ENCODE results near the gene CCK. TPM values are rescaled to one million over a fixed set of nuclear protein-coding genes. Genes with fewer than 3 reads are reported as not detected.

The CCK gene
- total and polyA plus RNA-seq, 10 donors, result not detected

DNA sequence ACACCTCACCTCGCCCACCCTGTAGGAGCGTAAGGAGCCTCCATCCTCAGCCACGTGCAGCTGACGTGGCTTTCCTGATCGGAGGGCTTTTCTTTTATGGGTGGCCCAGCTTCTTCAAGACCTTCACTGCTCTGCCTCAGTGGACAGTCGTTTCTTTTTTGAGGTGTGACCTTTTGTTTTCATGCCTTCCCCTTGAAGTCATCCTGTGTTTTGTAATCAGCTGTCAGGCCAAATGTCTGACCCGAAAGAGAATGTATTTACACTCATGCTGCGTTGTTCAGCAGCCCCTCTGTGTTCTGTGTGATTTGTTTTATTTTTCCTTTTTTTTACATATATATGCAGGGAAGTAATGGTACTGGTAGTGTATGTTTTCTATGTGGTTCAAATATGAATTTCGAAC lies 41.8 kb downstream of the CCK start:
- no peaks in the 10 kb centered on the region for H3K4me1 ChIP-seq
- no peak overlapping the region for H3K27ac ChIP-seq
- no peak for DNase-seq
- TF ChIP-seq, protein P1, sequence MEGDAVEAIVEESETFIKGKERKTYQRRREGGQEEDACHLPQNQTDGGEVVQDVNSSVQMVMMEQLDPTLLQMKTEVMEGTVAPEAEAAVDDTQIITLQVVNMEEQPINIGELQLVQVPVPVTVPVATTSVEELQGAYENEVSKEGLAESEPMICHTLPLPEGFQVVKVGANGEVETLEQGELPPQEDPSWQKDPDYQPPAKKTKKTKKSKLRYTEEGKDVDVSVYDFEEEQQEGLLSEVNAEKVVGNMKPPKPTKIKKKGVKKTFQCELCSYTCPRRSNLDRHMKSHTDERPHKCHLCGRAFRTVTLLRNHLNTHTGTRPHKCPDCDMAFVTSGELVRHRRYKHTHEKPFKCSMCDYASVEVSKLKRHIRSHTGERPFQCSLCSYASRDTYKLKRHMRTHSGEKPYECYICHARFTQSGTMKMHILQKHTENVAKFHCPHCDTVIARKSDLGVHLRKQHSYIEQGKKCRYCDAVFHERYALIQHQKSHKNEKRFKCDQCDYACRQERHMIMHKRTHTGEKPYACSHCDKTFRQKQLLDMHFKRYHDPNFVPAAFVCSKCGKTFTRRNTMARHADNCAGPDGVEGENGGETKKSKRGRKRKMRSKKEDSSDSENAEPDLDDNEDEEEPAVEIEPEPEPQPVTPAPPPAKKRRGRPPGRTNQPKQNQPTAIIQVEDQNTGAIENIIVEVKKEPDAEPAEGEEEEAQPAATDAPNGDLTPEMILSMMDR (IDR thresholded peaks at IDR 0.05 in 8 of 11, conservative IDR thresholded peaks at IDR 0.05 in 3 of 11), result no peak
- TF ChIP-seq POLR2AphosphoS5 (IDR thresholded peaks at IDR 0.05) (no peak), POLR2A (IDR thresholded peaks at IDR 0.05) (no peak)
- 89 to 97% (median 92%) methylated on average over 9 of the region's 9 CpGs for WGBS, 5 donors
- H3K36me3 ChIP-seq, result peaks cover 3 to 74% (median 55%) of the 10 kb centered on the region in 6 donors
- intact Hi-C loops (cut with DNase I; ENCODE audit: low total_unique reads), result no loop called here
- H3K27me3 ChIP-seq (replicated peaks in 1 of 7), result no peaks in the 10 kb centered on the region
- no peak overlapping the region for H3K4me3 ChIP-seq
- peaks cover 0 to 5% (median 0%) of the 10 kb centered on the region in 8 donors for H3K9me3 ChIP-seq

DNA sequence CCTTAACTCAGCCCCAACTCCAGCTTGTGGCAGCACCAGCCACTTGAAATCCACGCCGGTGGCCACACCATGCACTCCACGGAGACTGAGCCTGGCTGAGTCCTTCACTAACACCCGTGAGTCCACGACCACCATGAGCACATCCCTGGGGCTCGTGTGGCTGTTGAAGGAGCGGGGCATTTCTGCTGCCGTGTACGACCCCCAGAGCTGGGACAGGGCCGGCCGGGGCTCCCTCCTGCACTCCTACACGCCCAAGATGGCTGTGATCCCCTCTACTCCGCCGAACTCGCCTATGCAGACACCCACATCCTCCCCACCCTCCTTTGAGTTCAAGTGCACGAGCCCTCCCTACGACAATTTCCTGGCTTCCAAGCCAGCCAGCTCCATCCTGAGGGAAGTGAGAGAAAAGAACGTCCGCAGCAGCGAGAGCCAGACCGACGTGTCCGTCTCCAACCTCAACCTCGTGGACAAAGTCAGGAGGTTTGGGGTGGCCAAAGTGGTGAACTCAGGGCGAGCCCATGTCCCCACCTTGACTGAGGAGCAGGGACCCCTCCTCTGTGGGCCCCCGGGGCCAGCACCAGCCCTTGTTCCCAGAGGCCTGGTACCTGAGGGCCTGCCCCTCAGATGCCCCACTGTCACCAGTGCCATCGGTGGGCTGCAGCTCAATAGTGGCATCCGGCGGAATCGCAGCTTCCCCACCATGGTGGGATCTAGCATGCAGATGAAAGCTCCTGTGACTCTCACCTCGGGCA lies 42.9 kb downstream of the CCK start:
- Histone ChIP-seq H3K27me3 (replicated peaks in 1 of 7) (no peaks in the 10 kb centered on the region), H3K9me3 (peaks cover 0 to 5% (median 0%) of the 10 kb centered on the region in 8 donors), H3K4me1 (no peaks in the 10 kb centered on the region), H3K36me3 (peaks cover 3 to 84% (median 58%) of the 10 kb centered on the region in 6 donors), H3K27ac (no peak overlapping the region), H3K4me3 (no peak overlapping the region)
- TF ChIP-seq, protein P1 (IDR thresholded peaks at IDR 0.05 in 8 of 11, conservative IDR thresholded peaks at IDR 0.05 in 3 of 11), result no peak
- peak in 1 of 3 donors; percentile 29 for TF ChIP-seq POLR2AphosphoS5 (IDR thresholded peaks at IDR 0.05)
- TF ChIP-seq POLR2A (IDR thresholded peaks at IDR 0.05), result no peak
- 87 to 94% (median 93%) methylated on average over 28 to 31 of the region's 31 CpGs for WGBS, 5 donors
- intact Hi-C loops (cut with DNase I; ENCODE audit: low total_unique reads), result no loop called here
- no peak for DNase-seq

DNA sequence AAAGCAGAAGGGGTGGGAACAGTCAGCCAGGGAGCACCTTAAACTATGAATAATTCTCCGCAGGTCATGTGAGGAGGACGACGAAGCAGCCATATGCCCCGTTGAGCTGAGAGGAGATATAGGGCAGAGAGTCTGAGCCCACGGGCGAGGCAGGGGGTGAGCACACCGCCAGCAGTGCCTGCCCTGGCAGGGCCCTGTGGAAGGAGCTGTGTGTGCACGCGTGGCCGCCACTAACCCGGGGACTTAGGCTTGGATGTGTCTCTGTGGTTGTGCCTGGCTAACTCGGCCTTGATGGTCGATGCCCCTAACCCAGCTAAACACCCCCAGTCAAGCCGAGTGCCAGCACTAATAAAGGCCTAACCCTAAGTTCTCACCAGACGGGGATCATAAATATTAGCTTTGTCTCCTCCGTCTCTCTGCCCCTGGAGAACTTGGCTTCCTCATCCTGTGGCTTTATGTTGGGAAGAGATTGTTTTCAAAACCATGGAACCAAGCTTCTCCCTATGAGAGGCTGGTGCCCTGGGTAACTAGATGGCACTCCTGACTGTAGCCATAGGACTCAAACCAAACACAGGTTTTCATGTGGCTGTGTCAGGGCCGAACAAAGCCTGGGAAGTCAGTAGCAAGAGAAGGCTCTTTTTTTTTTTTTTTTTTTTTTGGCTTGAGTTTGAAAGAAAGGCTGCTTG lies 45.4 kb downstream of the CCK start:
- intact Hi-C loops (cut with DNase I; ENCODE audit: low total_unique reads), result no loop called here
- TF ChIP-seq POLR2AphosphoS5 (IDR thresholded peaks at IDR 0.05), result peak in 1 of 3 donors; percentile 41
- no peak for TF ChIP-seq POLR2A (IDR thresholded peaks at IDR 0.05)
- TF ChIP-seq, protein P1 (IDR thresholded peaks at IDR 0.05 in 8 of 11, conservative IDR thresholded peaks at IDR 0.05 in 3 of 11), result no peak
- H3K36me3 ChIP-seq, result peaks cover 3 to 97% (median 54%) of the 10 kb centered on the region in 6 donors
- no peak overlapping the region for H3K4me3 ChIP-seq
- peaks cover 0 to 24% (median 15%) of the 10 kb centered on the region in 6 donors for H3K4me1 ChIP-seq
- 88 to 91% (median 91%) methylated on average over 17 of the region's 17 CpGs for WGBS, 5 donors
- no peaks in the 10 kb centered on the region for H3K27me3 ChIP-seq (replicated peaks in 1 of 7)
- H3K27ac ChIP-seq, result no peak overlapping the region
- H3K9me3 ChIP-seq, result peaks cover 0 to 1% (median 0%) of the 10 kb centered on the region in 8 donors
- DNase-seq, result no peak

GRCh38 chr3:42216931-42217333 lies 49.1 kb downstream of the CCK start:
- Histone ChIP-seq H3K36me3 (peaks cover 3 to 82% (median 26%) of the 10 kb centered on the region in 6 donors), H3K9me3 (no peaks in the 10 kb centered on the region), H3K27me3 (replicated peaks in 1 of 7) (no peaks in the 10 kb centered on the region), H3K4me1 (peaks cover 8 to 61% (median 37%) of the 10 kb centered on the region in 6 donors), H3K27ac (peak overlapping the region in 5 of 8 donors; percentile 35 to 64 (median 61)), H3K4me3 (no peak overlapping the region)
- DNase-seq, result no peak
- no peak for TF ChIP-seq POLR2AphosphoS5 (IDR thresholded peaks at IDR 0.05)
- no peak for TF ChIP-seq POLR2A (IDR thresholded peaks at IDR 0.05)
- TF ChIP-seq, protein P1 (IDR thresholded peaks at IDR 0.05 in 8 of 11, conservative IDR thresholded peaks at IDR 0.05 in 3 of 11), result no peak
- intact Hi-C loops (cut with DNase I; ENCODE audit: low total_unique reads), result no loop called here
- WGBS, 5 donors, result 56 to 68% (median 66%) methylated on average over 5 of the region's 5 CpGs

Measured in spleen (tissue), 11 donors.